GM19238 (cell line): ENCODE data around the gene TOR1B.

Source experiments
- DNase-seq: peaks from one replicate; pipeline ENCODE4 v3.0.0; 2011; ENCODE audit warnings: low spot score; ENCODE audit not compliant: insufficient read length

The TOR1B gene

GRCh38 chr9:129840034-129840433 is 37.0 kb downstream of the TOR1B start:
- no peak for DNase-seq

GRCh38 chr9:129841071-129841470 is 38.1 kb downstream of the TOR1B start:
- no peak for DNase-seq

- DNase-seq, result no peak
These were observed 42.4 kb downstream of the TOR1B start for GRCh38 chr9:129845373-129845772.

GRCh38 chr9:129848712-129849441 is 45.9 kb downstream of the TOR1B start:
- DNase-seq, result no peak

- DNase-seq, result no peak
These were observed 46.9 kb downstream of the TOR1B start for GRCh38 chr9:129849901-129850300.

GRCh38 chr9:129850821-129851550 is 48.0 kb downstream of the TOR1B start:
- DNase-seq, result no peak

- DNase-seq, result no peak
These were observed 48.8 kb downstream of the TOR1B start for GRCh38 chr9:129851821-129852220.

GRCh38 chr9:129852579-129852978 is 49.6 kb downstream of the TOR1B start:
- no peak for DNase-seq

GRCh38 chr9:129853614-129854013 is 50.6 kb downstream of the TOR1B start:
- DNase-seq, result no peak

GRCh38 chr9:129854588-129855110 is 51.7 kb downstream of the TOR1B start:
- no peak for DNase-seq

- no peak for DNase-seq
These were observed 54.2 kb downstream of the TOR1B start for GRCh38 chr9:129857207-129857606.

GRCh38 chr9:129858167-129858962 is 55.4 kb downstream of the TOR1B start:
- DNase-seq, result no peak
